SK-N-SH (cell line): ENCODE results near the gene TMEM184A. TPM values are rescaled to one million over a fixed set of nuclear protein-coding genes. Genes with fewer than 3 reads are reported as not detected.

Source experiments
- CTCF ChIA-PET: fragments of 300-600, 350-600 bp; formaldehyde crosslinking; extraction: SDS; loops from one replicate; lab custom pipeline; 2021; lab: Yijun Ruan, JAX
- POLR2A ChIA-PET: fragments of 350-600 bp; sonication (Branson Sonifier 250); formaldehyde crosslinking; extraction: SDS; loops from one replicate; lab custom pipeline; 2020; ENCODE audit warnings: antibody characterized with exemption, inconsistent platforms; lab: Yijun Ruan, JAX
- DNase-seq: peaks from one replicate; pipeline ENCODE4 v3.0.0; 2012
- H2AFZ ChIP-seq: fragments of 200-600 bp; sonication (generic); 2 replicates; pipeline ENCODE4 v1.8.1; 2016; ENCODE audit warnings: antibody characterized with exemption, mild to moderate bottlenecking, low read depth
- H3F3A ChIP-seq: fragments of 200-600 bp; sonication (generic); replicated peaks from 2 replicates; pipeline ENCODE3; 2016; ENCODE audit warnings: antibody characterized with exemption, mild to moderate bottlenecking; ENCODE audit not compliant: insufficient read depth
- H3K27ac ChIP-seq, 2 experiments: fragments of 200-500 bp in 1 of 2; fragments of 200-600 bp in 1 of 2; sonication (Bioruptor generic) in 1 of 2; sonication (generic), shearing (Covaris generic) in 1 of 2; 2 replicates each; pipeline versions ENCODE4 v1.5.1 to v1.6.1; 2014 to 2016; ENCODE audit warnings: low read depth in 2 of 2, inconsistent platforms in 1 of 2, low read length in 1 of 2, mild to moderate bottlenecking in 1 of 2, mixed read lengths in 1 of 2
- H3K27me3 ChIP-seq: fragments of 200-600 bp; sonication (generic), shearing (Covaris generic); 2 replicates; pipeline ENCODE4 v1.6.1; 2016; ENCODE audit warnings: mixed run types; ENCODE audit not compliant: insufficient read depth
- H3K36me3 ChIP-seq, 2 experiments: fragments of 200-500 bp in 1 of 2; fragments of 200-600 bp in 1 of 2; sonication (Bioruptor generic) in 1 of 2; sonication (generic) in 1 of 2; replicated peaks in 1 of 2; 2 replicates each; pipeline versions ENCODE3 to v1.5.1; 2014 to 2016; ENCODE audit warnings: low read length in 1 of 2, mild to moderate bottlenecking in 1 of 2; ENCODE audit not compliant: insufficient read depth in 2 of 2, control insufficient read depth in 1 of 2
- H3K4me1 ChIP-seq, 2 experiments: fragments of 200-500 bp in 1 of 2; fragments of 200-600 bp in 1 of 2; sonication (Bioruptor generic) in 1 of 2; sonication (generic), shearing (Covaris generic) in 1 of 2; 2 replicates each; pipeline versions ENCODE4 v1.5.1 to v1.6.1; 2014 to 2016; ENCODE audit warnings: low read depth in 1 of 2, low read length in 1 of 2, mixed run types in 1 of 2; ENCODE audit not compliant: insufficient read depth in 2 of 2, control insufficient read depth in 1 of 2
- H3K4me2 ChIP-seq: fragments of 200-600 bp; sonication (generic), shearing (Covaris generic); 2 replicates; pipeline ENCODE4 v1.6.1; 2017; ENCODE audit warnings: mixed run types
- H3K4me3 ChIP-seq, 2 experiments: fragments of 200-500 bp in 1 of 2; fragments of 200-600 bp in 1 of 2; sonication (Bioruptor generic) in 1 of 2; sonication (generic), shearing (Covaris generic) in 1 of 2; 2 replicates each; pipeline versions ENCODE4 v1.5.1 to v1.8.1; 2014 to 2016; ENCODE audit warnings: low read depth in 2 of 2, inconsistent platforms in 1 of 2, low read length in 1 of 2, mild to moderate bottlenecking in 1 of 2, mixed read lengths in 1 of 2, moderate library complexity in 1 of 2
- H3K79me2 ChIP-seq: fragments of 200-600 bp; sonication (generic); 2 replicates; pipeline ENCODE4 v1.8.1; 2017; ENCODE audit warnings: mild to moderate bottlenecking; ENCODE audit not compliant: insufficient read depth
- H3K9ac ChIP-seq: fragments of 200-600 bp; sonication (generic); 2 replicates; pipeline ENCODE4 v1.6.1; 2017; ENCODE audit warnings: mixed run types
- H3K9me2 ChIP-seq: fragments of 200-600 bp; sonication (generic); 2 replicates; pipeline ENCODE4 v1.6.1; 2017; ENCODE audit warnings: mixed run types
- H3K9me3 ChIP-seq: fragments of 200-600 bp; sonication (generic); 2 replicates; pipeline ENCODE4 v1.6.1; 2017; ENCODE audit warnings: mixed run types, mild to moderate bottlenecking, moderate library complexity
- H4K20me1 ChIP-seq: fragments of 200-600 bp; sonication (generic); 2 replicates; pipeline ENCODE4 v1.6.1; 2017; ENCODE audit warnings: mild to moderate bottlenecking, mixed run types; ENCODE audit not compliant: insufficient read depth
- CHD2 ChIP-seq: fragments of 150-350 bp; IDR thresholded peaks from 2 replicates; pipeline ENCODE4 v1.6.1; 2018; ENCODE audit warnings: low read length; ENCODE audit not compliant: partially characterized antibody
- CTCF ChIP-seq: fragments of 200-600 bp; sonication (generic); IDR thresholded peaks from 2 replicates; pipeline ENCODE4 v1.6.1; 2017; ENCODE audit warnings: antibody characterized with exemption, mild to moderate bottlenecking, moderate library complexity
- ELF1 ChIP-seq: IDR thresholded peaks from 2 replicates; pipeline ENCODE4 v1.4.0; 2012
- EP300 ChIP-seq, 2 experiments: IDR thresholded peaks; 2 replicates each; pipeline versions ENCODE4 v1.4.0 to v1.6.1; 2012; ENCODE audit warnings: borderline replicate concordance in 1 of 2, low read depth in 1 of 2, low read length in 1 of 2
- FOXJ3 ChIP-seq: sonication (generic); formaldehyde crosslinking; IDR thresholded peaks from 2 replicates; pipeline ENCODE4 v1.5.1; 2020; ENCODE audit warnings: mild to moderate bottlenecking, missing genetic modification reagents
- FOXM1 ChIP-seq: IDR thresholded peaks from 2 replicates; pipeline ENCODE4 v1.4.0; 2012; ENCODE audit warnings: low read depth, mild to moderate bottlenecking
- GATA2 ChIP-seq: sonication (generic); formaldehyde crosslinking; IDR thresholded peaks from 2 replicates; pipeline ENCODE4 v1.5.0; 2020; ENCODE audit warnings: mild to moderate bottlenecking, missing genetic modification reagents
- MEF2A ChIP-seq: IDR thresholded peaks from 2 replicates; pipeline ENCODE4 v1.4.0; 2012; ENCODE audit warnings: low read depth, borderline replicate concordance
- POLR2AphosphoS5 ChIP-seq: IDR thresholded peaks from 2 replicates; pipeline ENCODE4 v1.6.1; 2012; ENCODE audit warnings: low read depth, low read length
- RCOR1 ChIP-seq: fragments of 150-350 bp; IDR thresholded peaks from 2 replicates; pipeline ENCODE4 v1.6.1; 2017; ENCODE audit warnings: antibody characterized with exemption, low read length
- RFX5 ChIP-seq: IDR thresholded peaks from 2 replicates; pipeline ENCODE4 v1.6.1; 2012; ENCODE audit warnings: mild to moderate bottlenecking, improper control_type of control experiment, low read length
- RXRA ChIP-seq: IDR thresholded peaks from 2 replicates; pipeline ENCODE4 v1.4.0; 2012; ENCODE audit warnings: low read depth, mild to moderate bottlenecking, borderline replicate concordance
- TCF12 ChIP-seq: IDR thresholded peaks from 2 replicates; pipeline ENCODE4 v1.4.0; 2012
- TEAD4 ChIP-seq: IDR thresholded peaks from 2 replicates; pipeline ENCODE4 v1.4.0; 2012; ENCODE audit warnings: mild to moderate bottlenecking, borderline replicate concordance; ENCODE audit not compliant: insufficient read depth
- WGBS: methylation state at CpG from one replicate; pipeline ENCODE4 v1.1.6; 2017; ENCODE audit warnings: low lambda C conversion rate; 5-methylcytosine and 5-hydroxymethylcytosine counted together
- polyA plus RNA-seq, 3 experiments: library from polyadenylated mRNA; depleted of rRNA; stranded (reverse); fragments of >200 nt; gene quantifications; 2 replicates each; pipeline ENCODE4 v1.2.3, GENCODE V29; 2012
- TF ChIP-seq, protein P1 (sequence below): IDR thresholded peaks from 2 replicates; pipeline ENCODE4 v1.4.0; 2012; ENCODE audit warnings: low read depth
- TF ChIP-seq, protein P2 (sequence below): IDR thresholded peaks from 2 replicates; pipeline ENCODE4 v1.6.1; 2012; ENCODE audit warnings: mild to moderate bottlenecking, low read depth, low read length, moderate library complexity

TMEM184A gene
- polyA plus RNA-seq, 1 of the 3 experiments (the other 2 are of a cell fraction) = 1.5 TPM

DNA sequence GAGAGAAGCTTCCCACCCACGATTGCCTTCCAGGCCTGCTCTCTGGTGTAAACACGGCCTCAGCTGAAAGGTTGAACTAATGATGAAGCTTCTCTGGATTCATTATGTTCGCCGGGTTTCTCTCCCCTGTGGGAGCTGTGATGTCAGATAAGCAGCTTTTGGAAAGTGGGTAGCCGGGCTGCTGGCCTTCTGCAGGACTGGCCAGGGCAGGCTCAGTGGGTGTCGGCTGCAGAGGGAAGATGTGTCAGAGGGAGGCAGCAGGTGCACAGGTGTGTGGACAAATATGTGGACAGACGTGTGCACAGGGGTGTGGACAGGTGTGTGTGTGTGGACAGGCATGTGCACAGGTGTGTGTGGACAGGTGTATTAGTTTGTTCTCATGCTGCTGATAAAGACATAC is 42.3 kb upstream of the TMEM184A start (continued):
- TF ChIP-seq CTCF = no peak
- no peak for TF ChIP-seq ELF1
- TF ChIP-seq TCF12 = no peak
- TF ChIP-seq, protein P1, sequence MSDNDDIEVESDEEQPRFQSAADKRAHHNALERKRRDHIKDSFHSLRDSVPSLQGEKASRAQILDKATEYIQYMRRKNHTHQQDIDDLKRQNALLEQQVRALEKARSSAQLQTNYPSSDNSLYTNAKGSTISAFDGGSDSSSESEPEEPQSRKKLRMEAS = no peak
- TF ChIP-seq EP300 (IDR thresholded peaks at IDR 0.05; ENCODE audit: borderline replicate concordance in 1 of 2, low read depth in 1 of 2, low read length in 1 of 2) = no peak
- no peak for TF ChIP-seq FOXJ3 (CRISPR knock-in tag)
- TF ChIP-seq RCOR1 = no peak

DNA sequence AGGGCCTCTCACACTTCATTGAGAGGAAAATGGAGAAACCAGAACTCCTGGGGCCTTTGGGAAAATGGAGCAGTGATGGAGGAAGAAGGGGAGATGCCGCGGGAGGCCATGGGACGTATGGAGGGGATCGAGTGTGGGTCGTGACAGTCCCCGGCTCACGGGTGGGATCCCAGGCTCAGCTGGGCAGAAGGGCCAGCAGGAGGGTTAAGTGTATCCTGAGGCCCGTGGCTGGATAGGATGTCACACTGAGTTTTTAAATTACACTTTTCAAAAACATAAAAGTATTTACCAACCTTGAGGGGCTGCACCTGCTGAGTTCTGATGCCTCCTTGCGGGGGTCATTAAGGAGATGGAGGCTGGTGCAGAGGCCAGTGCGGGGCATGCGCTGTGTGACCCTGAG is 41.8 kb upstream of the TMEM184A start:
- no peak overlapping the region for H3K4me2 ChIP-seq
- H3K27me3 ChIP-seq = peaks cover 48% of the 10 kb centered on the region
- no peaks in the 10 kb centered on the region for H3K79me2 ChIP-seq
- no peak overlapping the region for H2AFZ ChIP-seq
- H3K9ac ChIP-seq = no peak overlapping the region
- H3K9me2 ChIP-seq = no peaks in the 10 kb centered on the region
- ChIA-PET CTCF (interaction anchor here (0.7 to 4.7 kb wide), 8 partner anchors 8 to 124 kb away, joined by 3 to 19 read pairs (median 3); no protein-coding TSS in a partner anchor), POLR2A (interaction anchor here (1.3 to 3.3 kb wide), 4 partner anchors 12 to 42 kb away, joined by 3 to 19 read pairs (median 8); no protein-coding TSS in a partner anchor)
- H4K20me1 ChIP-seq = no peaks in the 10 kb centered on the region
- no peaks in the 10 kb centered on the region for H3K36me3 ChIP-seq
- H3F3A ChIP-seq = no peaks in the 10 kb centered on the region
- TF ChIP-seq RFX5 (no peak), RXRA (no peak)
- H3K9me3 ChIP-seq = no peaks in the 10 kb centered on the region
- H3K4me1 ChIP-seq = peaks cover 0 to 72% of the 10 kb centered on the region in 2 experiments; a peak in 1 of 4 replicates
- H3K4me3 ChIP-seq = peak overlapping the region in 1 of 2 experiments; percentile 9; a peak in 1 of 4 replicates
- DNase-seq = peak; percentile 36
- H3K27ac ChIP-seq = peak overlapping the region in 1 of 2 experiments; percentile 89; a peak in 1 of 4 replicates
- 73% methylated on average over 10 of the region's 11 CpGs for WGBS

DNA sequence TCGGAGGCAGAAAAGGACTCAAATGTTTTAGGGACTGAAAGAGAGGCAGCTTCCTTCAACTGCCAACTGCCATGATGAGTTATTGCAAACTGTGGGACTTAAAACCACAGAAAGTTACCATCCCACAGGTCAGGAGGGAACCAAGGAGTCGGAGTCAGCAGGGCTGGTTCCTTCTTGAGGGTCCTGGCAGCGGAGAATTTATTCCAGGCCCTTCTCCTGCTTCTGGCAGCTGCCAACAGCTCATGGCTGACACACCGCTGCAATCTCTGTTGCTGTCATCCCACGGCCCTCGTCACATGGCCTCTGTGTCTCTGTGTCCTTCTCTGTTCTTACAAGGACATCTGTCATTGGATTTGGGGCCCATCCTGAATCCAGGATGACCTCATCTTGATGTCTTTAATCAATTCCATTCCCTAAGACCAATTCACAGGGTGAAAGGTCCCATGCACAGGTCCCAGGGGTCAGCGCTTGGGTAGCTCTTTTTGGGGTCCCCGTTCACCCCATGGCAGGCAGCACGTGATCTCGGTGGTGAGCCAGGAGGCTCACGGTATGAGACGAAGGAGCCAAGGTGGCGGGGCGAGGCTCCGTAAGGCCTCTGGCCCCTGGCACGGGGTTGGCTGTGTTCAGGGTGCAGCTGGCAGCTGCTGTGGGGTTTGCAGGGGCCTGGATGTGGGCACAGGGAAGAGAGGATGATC is 41.2 kb upstream of the TMEM184A start:
- peaks cover 0 to 78% of the 10 kb centered on the region in 2 experiments; a peak in 1 of 4 replicates for H3K4me1 ChIP-seq
- no peaks in the 10 kb centered on the region for H3F3A ChIP-seq
- peak overlapping the region in 1 of 2 experiments; percentile 89; a peak in 2 of 4 replicates for H3K27ac ChIP-seq
- H2AFZ ChIP-seq = no peak overlapping the region
- peak; percentile 27 for DNase-seq
- peaks cover 48% of the 10 kb centered on the region for H3K27me3 ChIP-seq
- H3K9me2 ChIP-seq = no peaks in the 10 kb centered on the region
- no peaks in the 10 kb centered on the region for H3K79me2 ChIP-seq
- CTCF ChIA-PET = interaction anchor here (0.5 to 4.7 kb wide), 9 partner anchors 9 to 117 kb away, joined by 3 to 19 read pairs (median 3); no protein-coding TSS in a partner anchor
- H3K36me3 ChIP-seq = no peaks in the 10 kb centered on the region
- H3K9me3 ChIP-seq = no peaks in the 10 kb centered on the region
- POLR2A ChIA-PET = interaction anchor here (1.3 to 3.3 kb wide), 3 partner anchors 11 to 43 kb away, joined by 3 to 19 read pairs (median 12); no protein-coding TSS in a partner anchor
- 59% methylated on average over 15 of the region's 16 CpGs for WGBS
- H3K4me3 ChIP-seq = peak overlapping the region in 1 of 2 experiments; percentile 9; a peak in 1 of 4 replicates
- no peak overlapping the region for H3K9ac ChIP-seq
- no peak overlapping the region for H3K4me2 ChIP-seq
- H4K20me1 ChIP-seq = no peaks in the 10 kb centered on the region
- TF ChIP-seq GATA2 (no peak), FOXM1 (no peak), RXRA (no peak), MEF2A (no peak), TEAD4 (no peak), CHD2 (no peak), RCOR1 (no peak), POLR2AphosphoS5 (no peak), ELF1 (no peak), TCF12 (no peak), RFX5 (no peak)
- TF ChIP-seq, protein P2, sequence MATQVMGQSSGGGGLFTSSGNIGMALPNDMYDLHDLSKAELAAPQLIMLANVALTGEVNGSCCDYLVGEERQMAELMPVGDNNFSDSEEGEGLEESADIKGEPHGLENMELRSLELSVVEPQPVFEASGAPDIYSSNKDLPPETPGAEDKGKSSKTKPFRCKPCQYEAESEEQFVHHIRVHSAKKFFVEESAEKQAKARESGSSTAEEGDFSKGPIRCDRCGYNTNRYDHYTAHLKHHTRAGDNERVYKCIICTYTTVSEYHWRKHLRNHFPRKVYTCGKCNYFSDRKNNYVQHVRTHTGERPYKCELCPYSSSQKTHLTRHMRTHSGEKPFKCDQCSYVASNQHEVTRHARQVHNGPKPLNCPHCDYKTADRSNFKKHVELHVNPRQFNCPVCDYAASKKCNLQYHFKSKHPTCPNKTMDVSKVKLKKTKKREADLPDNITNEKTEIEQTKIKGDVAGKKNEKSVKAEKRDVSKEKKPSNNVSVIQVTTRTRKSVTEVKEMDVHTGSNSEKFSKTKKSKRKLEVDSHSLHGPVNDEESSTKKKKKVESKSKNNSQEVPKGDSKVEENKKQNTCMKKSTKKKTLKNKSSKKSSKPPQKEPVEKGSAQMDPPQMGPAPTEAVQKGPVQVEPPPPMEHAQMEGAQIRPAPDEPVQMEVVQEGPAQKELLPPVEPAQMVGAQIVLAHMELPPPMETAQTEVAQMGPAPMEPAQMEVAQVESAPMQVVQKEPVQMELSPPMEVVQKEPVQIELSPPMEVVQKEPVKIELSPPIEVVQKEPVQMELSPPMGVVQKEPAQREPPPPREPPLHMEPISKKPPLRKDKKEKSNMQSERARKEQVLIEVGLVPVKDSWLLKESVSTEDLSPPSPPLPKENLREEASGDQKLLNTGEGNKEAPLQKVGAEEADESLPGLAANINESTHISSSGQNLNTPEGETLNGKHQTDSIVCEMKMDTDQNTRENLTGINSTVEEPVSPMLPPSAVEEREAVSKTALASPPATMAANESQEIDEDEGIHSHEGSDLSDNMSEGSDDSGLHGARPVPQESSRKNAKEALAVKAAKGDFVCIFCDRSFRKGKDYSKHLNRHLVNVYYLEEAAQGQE = no peak
- TF ChIP-seq, protein P1 = no peak
